Naive thymus-derived CD4-positive, alpha-beta T cell (primary cell): ENCODE results near the gene NFXL1. TPM values are rescaled to one million over a fixed set of nuclear protein-coding genes. Genes with fewer than 3 reads are reported as not detected.

Source experiments
- ATAC-seq: fragments of 150-1000 bp; cut with Tn5 transposase; 2 replicates; pipeline ENCODE4 v1.10.0; 2021; ENCODE audit warnings: mild to moderate bottlenecking, moderate library complexity
- CTCF ChIA-PET: fragments of 350-600 bp; sonication (Branson Sonifier 250); formaldehyde crosslinking; loops from one replicate; lab custom pipeline; 2021; ENCODE audit warnings: antibody characterized with exemption; lab: Charles Lee
- POLR2A ChIA-PET: fragments of 350-600 bp; sonication (Branson Sonifier 250); formaldehyde crosslinking; loops from one replicate; lab custom pipeline; 2021; ENCODE audit warnings: antibody characterized with exemption, inconsistent platforms; lab: Charles Lee
- DNase-seq, 9 donors: peaks; one replicate each; pipeline versions ENCODE4 v3.0.0 to v3.0.0-alpha.2; 2020 to 2022; ENCODE audit warnings: mixed read lengths in 1 of 9
- H3K27ac ChIP-seq: one replicate; pipeline ENCODE4 v1.7.0; 2013; ENCODE audit warnings: mild to moderate bottlenecking, low read depth, low read length, moderate library complexity
- H3K27me3 ChIP-seq, 2 donors: one replicate each; pipeline ENCODE4 v1.7.0; 2013; ENCODE audit warnings: low read length in 2 of 2, mild to moderate bottlenecking in 2 of 2, moderate library complexity in 2 of 2; ENCODE audit not compliant: control insufficient read depth in 2 of 2, insufficient read depth in 2 of 2
- H3K36me3 ChIP-seq, 3 experiments: 1 replicate in 2 of 3; 2 replicates in 1 of 3; pipeline ENCODE4 v1.7.0; 2013; ENCODE audit warnings: low read length in 3 of 3, mild to moderate bottlenecking in 3 of 3, moderate library complexity in 1 of 3; ENCODE audit not compliant: insufficient read depth in 3 of 3, control insufficient read depth in 2 of 3
- H3K4me1 ChIP-seq, 2 donors: one replicate each; pipeline ENCODE4 v1.7.0; 2013; ENCODE audit warnings: low read length in 2 of 2, mild to moderate bottlenecking in 2 of 2, moderate library complexity in 1 of 2; ENCODE audit not compliant: control insufficient read depth in 2 of 2, insufficient read depth in 2 of 2
- H3K4me3 ChIP-seq: 2 replicates; pipeline ENCODE4 v1.7.0; 2013; ENCODE audit warnings: mild to moderate bottlenecking, low read length
- H3K9me3 ChIP-seq, 3 experiments: 1 replicate in 2 of 3; 2 replicates in 1 of 3; pipeline ENCODE4 v1.7.0; 2013; ENCODE audit warnings: low read length in 3 of 3; ENCODE audit not compliant: control insufficient read depth in 2 of 3
- H3K27ac Mint-ChIP-seq, 9 donors: one replicate each; pipeline ENCODE4 v1.8.0; 2020 to 2022; ENCODE audit warnings: mixed read lengths in 9 of 9, mild to moderate bottlenecking in 8 of 9, moderate library complexity in 5 of 9, inconsistent platforms in 2 of 9
- H3K27me3 Mint-ChIP-seq, 5 donors: one replicate each; pipeline ENCODE4 v1.8.0; 2021 to 2022; ENCODE audit warnings: mixed read lengths in 5 of 5, mild to moderate bottlenecking in 1 of 5
- H3K36me3 Mint-ChIP-seq, 5 donors: one replicate each; pipeline ENCODE4 v1.8.0; 2020 to 2022; ENCODE audit warnings: mixed read lengths in 5 of 5, mild to moderate bottlenecking in 3 of 5, inconsistent platforms in 1 of 5
- H3K4me1 Mint-ChIP-seq, 7 donors: one replicate each; pipeline ENCODE4 v1.8.0; 2020 to 2022; ENCODE audit warnings: mixed read lengths in 7 of 7, mild to moderate bottlenecking in 3 of 7, inconsistent platforms in 1 of 7
- H3K4me3 Mint-ChIP-seq, 10 donors: one replicate each; pipeline ENCODE4 v1.8.0; 2020 to 2022; ENCODE audit warnings: mild to moderate bottlenecking in 10 of 10, mixed read lengths in 10 of 10, moderate library complexity in 6 of 10, inconsistent platforms in 2 of 10
- H3K9me3 Mint-ChIP-seq, 11 donors: one replicate each; pipeline ENCODE4 v1.8.0; 2020 to 2022; ENCODE audit warnings: mixed read lengths in 11 of 11, mild to moderate bottlenecking in 4 of 11, inconsistent platforms in 1 of 11, moderate library complexity in 1 of 11
- intact Hi-C, 2 donors: fragments of 100-400 bp; cut with micrococcal nuclease; formaldehyde crosslinking; loops; one replicate each; pipeline ENCODE4 v1.15.1; 2023
- polyA plus RNA-seq, 2 donors: library from polyadenylated mRNA; unstranded; fragments of 300-500 nt; fragmentation: Illumina TruSeq; gene quantifications; one replicate each; pipeline ENCODE4 v1.2.3, GENCODE V29; 2021
- total RNA-seq, 6 experiments: library from RNA in 5 of 6; stranded (reverse) in 5 of 6; gene quantifications; 1 replicate in 5 of 6; 2 replicates in 1 of 6; pipeline ENCODE4 v1.2.3 and lab custom pipeline; 2021 to 2026

The NFXL1 gene
- total and polyA plus RNA-seq, 7 experiments from 2014 or later, result 9.5 to 19.3 (median 12.2) TPM

GRCh38 chr4:47801481-47802002 lies 112.8 kb downstream of the NFXL1 start:
- Histone ChIP-seq H3K4me1 (no peaks in the 10 kb centered on the region), H3K9me3 (no peaks in the 10 kb centered on the region), H3K4me3 (no peak overlapping the region), H3K27ac (no peak overlapping the region), H3K27me3 (no peaks in the 10 kb centered on the region), H3K36me3 (no peaks in the 10 kb centered on the region)
- ATAC-seq (no peak), DNase-seq (no peak)
- Mint-ChIP-seq H3K36me3 (no peaks in the 10 kb centered on the region), H3K27ac (no peak overlapping the region), H3K4me1 (peaks cover 0 to 1% (median 0%) of the 10 kb centered on the region in 7 donors), H3K4me3 (no peak overlapping the region), H3K9me3 (peaks cover 0 to 5% (median 0%) of the 10 kb centered on the region in 11 donors), H3K27me3 (peaks cover 0 to 10% (median 6%) of the 10 kb centered on the region in 5 donors)
- CTCF ChIA-PET, result no interaction called here
- POLR2A ChIA-PET, result no interaction called here
- intact Hi-C loops, result no loop called here

- no peaks in the 10 kb centered on the region for H3K9me3 ChIP-seq
- H3K4me3 Mint-ChIP-seq, result no peak overlapping the region
- peaks cover 0 to 16% (median 0%) of the 10 kb centered on the region in 5 donors for H3K27me3 Mint-ChIP-seq
- H3K4me3 ChIP-seq, result no peak overlapping the region
- DNase-seq (no peak), ATAC-seq (no peak)
- intact Hi-C loops, result no loop called here
- ChIA-PET CTCF (no interaction called here), POLR2A (no interaction called here)
- no peaks in the 10 kb centered on the region for H3K4me1 Mint-ChIP-seq
- H3K36me3 Mint-ChIP-seq, result no peaks in the 10 kb centered on the region
- no peak overlapping the region for H3K27ac ChIP-seq
- no peaks in the 10 kb centered on the region for H3K36me3 ChIP-seq
- H3K4me1 ChIP-seq, result no peaks in the 10 kb centered on the region
- H3K27ac Mint-ChIP-seq, result no peak overlapping the region
- H3K27me3 ChIP-seq, result no peaks in the 10 kb centered on the region
- H3K9me3 Mint-ChIP-seq, result no peaks in the 10 kb centered on the region
Measured at GRCh38 chr4:47798165-47798564, 116.2 kb downstream of the NFXL1 start.

Other genes starting within 250 kb of the NFXL1 start
- gene CORIN, start 76.5 kb downstream of the NFXL1 start, total RNA-seq, result under 1 TPM in 2 of 5 experiments, not detected in 3; 0.08 to 0.19 TPM
- under 1 TPM in 1 of 2 donors, not detected in 1; 0.07 TPM for gene CORIN, start 76.5 kb downstream of the NFXL1 start, polyA plus RNA-seq
- gene CNGA1, start 102.1 kb upstream of the NFXL1 start, total RNA-seq, result not detected
- under 1 TPM in 1 of 2 donors, not detected in 1; 0.49 TPM for gene CNGA1, start 102.1 kb upstream of the NFXL1 start, polyA plus RNA-seq
- gene NIPAL1, start 102.2 kb upstream of the NFXL1 start, total RNA-seq, result 1 to 10 TPM in 3 of 5 experiments, under 1 TPM in 1, not detected in 1; 0.45 to 3.3 (median 1.9) TPM
- gene NIPAL1, start 102.2 kb upstream of the NFXL1 start, polyA plus RNA-seq, result under 1 TPM; 0.76 to 0.86 TPM
- gene TXK, start 219.7 kb upstream of the NFXL1 start, total RNA-seq, result 100 to 1,000 TPM in 4 of 5 experiments, 10 to 100 TPM in 1; 35.5 to 128 (median 117) TPM
- gene TXK, start 219.7 kb upstream of the NFXL1 start, polyA plus RNA-seq, result 10 to 100 TPM; 56.6 to 80.9 TPM